B cell (primary cell): ENCODE measurements around the gene WDR31. TPM values are rescaled to one million over a fixed set of nuclear protein-coding genes. Genes with fewer than 3 reads are reported as not detected.

ENCODE experiments used
- ATAC-seq: fragments of 200-7000 bp; cut with Tn5 transposase; one replicate; pipeline ENCODE4 v1.10.0; 2021; ENCODE audit warnings: low read depth, mild to moderate bottlenecking, moderate number of reproducible peaks, moderate library complexity
- CTCF ChIA-PET: fragments of 350-600 bp; sonication (Branson Sonifier 250); formaldehyde crosslinking; loops from one replicate; lab custom pipeline; 2021; ENCODE audit warnings: antibody characterized with exemption, inconsistent platforms; lab: Charles Lee
- POLR2A ChIA-PET: fragments of 350-600 bp; sonication (Branson Sonifier 250); formaldehyde crosslinking; loops from one replicate; lab custom pipeline; 2021; ENCODE audit warnings: antibody characterized with exemption; lab: Charles Lee
- DNase-seq: peaks from one replicate; pipeline ENCODE4 v3.0.0; 2013
- H2AFZ ChIP-seq: 2 replicates; pipeline ENCODE4 v1.6.1; 2012; ENCODE audit warnings: mild to moderate bottlenecking, low read depth, low read length; ENCODE audit not compliant: insufficient read depth, poor library complexity, severe bottlenecking
- H3K27ac ChIP-seq, 2 donors: 1 replicate in 1 of 2; 2 replicates in 1 of 2; pipeline ENCODE4 v1.5.1; 2012 to 2013; ENCODE audit warnings: low read length in 2 of 2, mild to moderate bottlenecking in 2 of 2, moderate library complexity in 1 of 2
- H3K27me3 ChIP-seq, 4 experiments: fragments of 200-600 bp in 1 of 4; sonication (generic) in 1 of 4; replicated peaks in 1 of 4; 1 replicate in 2 of 4; 2 replicates in 2 of 4; pipeline versions ENCODE4 v1.6.1 to v1.7.0; 2013 to 2016; ENCODE audit warnings: low read length in 3 of 4, mild to moderate bottlenecking in 2 of 4, mixed read lengths in 1 of 4, moderate library complexity in 1 of 4; ENCODE audit not compliant: insufficient read depth in 4 of 4, control insufficient read depth in 3 of 4; ENCODE audit errors: control extremely low read depth in 1 of 4
- H3K36me3 ChIP-seq, 2 experiments: replicated peaks in 1 of 2; 1 replicate in 1 of 2; 2 replicates in 1 of 2; pipeline versions ENCODE4 v1.6.1 to v1.7.1; 2013; ENCODE audit warnings: low read length in 1 of 2; ENCODE audit not compliant: insufficient read depth in 2 of 2, control insufficient read depth in 1 of 2; ENCODE audit errors: control extremely low read depth in 1 of 2, extremely low read depth in 1 of 2
- H3K4me1 ChIP-seq, 2 donors: fragments of 200-600 bp in 1 of 2; sonication (generic) in 1 of 2; 1 replicate in 1 of 2; 2 replicates in 1 of 2; pipeline versions ENCODE4 v1.5.1 to v1.6.1; 2013 to 2017; ENCODE audit warnings: low read length in 2 of 2; ENCODE audit not compliant: control insufficient read depth in 2 of 2, insufficient read depth in 2 of 2
- H3K4me2 ChIP-seq: replicated peaks from 2 replicates; pipeline ENCODE3; 2012; ENCODE audit warnings: mild to moderate bottlenecking, low read depth, low read length; ENCODE audit not compliant: poor library complexity, severe bottlenecking
- H3K4me3 ChIP-seq, 5 experiments: fragments of 200-600 bp in 1 of 5; sonication (generic) in 1 of 5; 1 replicate in 3 of 5; 2 replicates in 2 of 5; pipeline versions ENCODE4 v1.5.1 to v1.7.0; 2011 to 2016; ENCODE audit warnings: low read length in 4 of 5, mild to moderate bottlenecking in 4 of 5, low read depth in 2 of 5, control low read depth in 1 of 5, moderate library complexity in 1 of 5; ENCODE audit not compliant: insufficient read depth in 1 of 5; ENCODE audit errors: control extremely low read depth in 1 of 5, extremely low read depth in 1 of 5
- H3K79me2 ChIP-seq: fragments of 200-600 bp; sonication (generic); one replicate; pipeline ENCODE4 v1.6.0; 2016; ENCODE audit warnings: low read length; ENCODE audit not compliant: control insufficient read depth, insufficient read depth
- H3K9ac ChIP-seq: fragments of 200-600 bp; sonication (generic); 2 replicates; pipeline ENCODE4 v1.6.1; 2017; ENCODE audit warnings: mild to moderate bottlenecking, low read length, moderate library complexity
- H3K9me3 ChIP-seq, 3 donors: one replicate each; pipeline versions ENCODE4 v1.6.1 to v1.7.1; 2013; ENCODE audit warnings: low read length in 2 of 3; ENCODE audit not compliant: control insufficient read depth in 2 of 3, insufficient read depth in 1 of 3; ENCODE audit errors: control extremely low read depth in 1 of 3
- H4K20me1 ChIP-seq: 2 replicates; pipeline ENCODE4 v1.6.0; 2012; ENCODE audit warnings: mild to moderate bottlenecking, low read length; ENCODE audit not compliant: insufficient read depth, control insufficient read depth, poor library complexity, severe bottlenecking
- H3K27ac Mint-ChIP-seq: one replicate; pipeline ENCODE4 v1.8.0; 2021; ENCODE audit warnings: mixed read lengths
- H3K27me3 Mint-ChIP-seq: one replicate; pipeline ENCODE4 v1.8.0; 2021; ENCODE audit warnings: mixed read lengths
- H3K4me1 Mint-ChIP-seq: one replicate; pipeline ENCODE4 v1.8.0; 2021; ENCODE audit warnings: mixed read lengths
- H3K4me3 Mint-ChIP-seq: one replicate; pipeline ENCODE4 v1.8.0; 2021; ENCODE audit warnings: mixed read lengths
- H3K9me3 Mint-ChIP-seq: one replicate; pipeline ENCODE4 v1.8.0; 2022; ENCODE audit warnings: mixed read lengths; ENCODE audit not compliant: insufficient read depth
- EZH2 ChIP-seq: IDR thresholded peaks from 2 replicates; pipeline ENCODE4 v1.6.1; 2012; ENCODE audit warnings: borderline replicate concordance, low read depth, mild to moderate bottlenecking, moderate library complexity, low read length; ENCODE audit not compliant: insufficient read depth, poor library complexity, severe bottlenecking
- WGBS: methylation state at CpG from one replicate; pipeline ENCODE4 v1.1.5; 2013; ENCODE audit warnings: missing lambda C conversion rate; ENCODE audit not compliant: insufficient coverage; 5-methylcytosine and 5-hydroxymethylcytosine counted together
- intact Hi-C: fragments of 100-400 bp; cut with micrococcal nuclease; formaldehyde crosslinking; loops from one replicate; pipeline ENCODE4 v1.10.0; 2022
- polyA plus RNA-seq: library from polyadenylated mRNA; depleted of rRNA; stranded (reverse); fragments of >200 nt; gene quantifications from 2 replicates; pipeline ENCODE4 v1.2.3, GENCODE V29; 2012
- total RNA-seq, 2 donors: library from RNA; stranded (reverse); fragments of 120-200 nt in 1 of 2; gene quantifications; 1 replicate in 1 of 2; 2 replicates in 1 of 2; pipeline versions ENCODE4 v1.2.3 to v1.2.4, GENCODE V29; 2013 to 2022
- TF ChIP-seq, protein P1 (sequence below): fragments of 200-600 bp; IDR thresholded peaks from one replicate; pipeline ENCODE4 v1.8.0; 2022; ENCODE audit warnings: antibody characterized with exemption, mild to moderate bottlenecking

WDR31 gene
- total and polyA plus RNA-seq, 2 donors (not counting 1 experiment from before 2014, with no cell fraction given) = 0.36 to 0.62 TPM

DNA sequence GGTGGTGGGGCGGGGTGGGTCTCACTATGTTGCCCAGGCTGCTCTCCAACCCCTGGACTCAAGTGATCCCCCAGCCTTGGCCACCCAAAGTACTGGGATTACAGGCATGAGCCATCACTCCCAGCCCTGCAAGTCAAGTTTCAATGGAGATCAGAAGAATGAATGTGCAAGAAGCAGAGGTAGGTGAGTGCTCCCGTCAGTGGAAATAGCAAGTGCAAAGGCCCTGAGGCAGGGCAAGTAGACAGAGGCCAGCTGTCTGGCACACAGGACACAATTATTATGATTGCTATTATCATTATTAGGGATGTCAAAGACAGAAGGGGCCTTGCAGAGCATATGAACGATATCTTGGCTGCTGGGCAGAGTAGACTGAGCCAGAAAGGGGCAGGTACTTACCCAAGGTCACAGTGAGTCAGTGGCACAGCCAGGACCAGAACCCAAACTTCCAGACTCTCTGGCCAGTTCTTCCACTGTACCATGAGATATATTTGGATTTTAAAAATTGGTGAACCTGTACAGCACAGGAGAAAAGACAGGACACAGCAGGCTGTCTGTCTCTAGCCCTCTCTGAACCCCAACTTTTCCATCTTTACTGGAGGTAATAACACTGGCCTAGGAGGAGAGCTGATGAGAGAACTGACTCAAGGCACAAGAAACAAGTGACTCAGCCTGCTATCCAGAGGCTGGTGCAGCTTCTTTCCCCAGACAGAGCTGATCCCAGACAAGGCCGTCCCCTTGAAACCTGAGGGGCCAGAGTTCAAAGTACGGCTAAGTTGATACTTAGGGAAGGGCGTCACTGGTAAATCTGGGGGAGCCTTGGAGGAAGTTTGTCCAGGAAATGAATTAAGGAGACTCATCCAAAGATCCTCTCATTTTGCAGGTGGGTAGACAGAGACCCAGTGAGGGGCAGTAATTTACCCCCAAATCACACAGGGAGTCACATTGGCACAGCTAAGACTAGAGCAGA lies 35.3 kb upstream of the WDR31 start:
- ChIA-PET POLR2A (interaction anchor here (0.7 to 2.0 kb wide), 5 partner anchors 26 to 154 kb away, joined by 3 to 11 read pairs (median 3); partner anchors contain the start of genes ALAD, BSPRY, C9orf43 and POLE3), CTCF (interaction anchor here (0.6 to 1.4 kb wide), 4 partner anchors 22 to 307 kb away, joined by 3 to 5 read pairs (median 4); no protein-coding TSS in a partner anchor)
- H3K27me3 ChIP-seq = no peaks in the 10 kb centered on the region
- no peaks in the 10 kb centered on the region for H3K9me3 Mint-ChIP-seq
- H3K4me3 ChIP-seq = peak overlapping the region in 3 of 5 experiments; percentile 30 to 97 (median 85)
- DNase-seq (no peak), ATAC-seq (no peak)
- no peaks in the 10 kb centered on the region for H4K20me1 ChIP-seq
- H3K27ac ChIP-seq = no peak overlapping the region
- intact Hi-C loops = loop anchor here (1.0 kb wide), 3 partner anchors 26 to 35 kb away; partner anchors contain the start of genes ALAD, C9orf43, POLE3 and WDR31
- H3K4me1 ChIP-seq = peaks cover 4 to 14% of the 10 kb centered on the region in 2 donors
- peak overlapping the region; percentile 84 for H3K9ac ChIP-seq
- peak overlapping the region; percentile 19 for H2AFZ ChIP-seq
- peak overlapping the region; percentile 100 for H3K4me2 ChIP-seq
- H3K79me2 ChIP-seq = peaks cover 5% of the 10 kb centered on the region
- 100% methylated on average over 3 of the region's 6 CpGs for WGBS
- H3K4me3 Mint-ChIP-seq = peak overlapping the region; percentile 84
- H3K27me3 Mint-ChIP-seq = no peaks in the 10 kb centered on the region
- H3K36me3 ChIP-seq = peaks cover 0 to 25% of the 10 kb centered on the region in 2 experiments
- H3K27ac Mint-ChIP-seq = peak overlapping the region; percentile 67
- no peaks in the 10 kb centered on the region for H3K9me3 ChIP-seq
- TF ChIP-seq, protein P1, sequence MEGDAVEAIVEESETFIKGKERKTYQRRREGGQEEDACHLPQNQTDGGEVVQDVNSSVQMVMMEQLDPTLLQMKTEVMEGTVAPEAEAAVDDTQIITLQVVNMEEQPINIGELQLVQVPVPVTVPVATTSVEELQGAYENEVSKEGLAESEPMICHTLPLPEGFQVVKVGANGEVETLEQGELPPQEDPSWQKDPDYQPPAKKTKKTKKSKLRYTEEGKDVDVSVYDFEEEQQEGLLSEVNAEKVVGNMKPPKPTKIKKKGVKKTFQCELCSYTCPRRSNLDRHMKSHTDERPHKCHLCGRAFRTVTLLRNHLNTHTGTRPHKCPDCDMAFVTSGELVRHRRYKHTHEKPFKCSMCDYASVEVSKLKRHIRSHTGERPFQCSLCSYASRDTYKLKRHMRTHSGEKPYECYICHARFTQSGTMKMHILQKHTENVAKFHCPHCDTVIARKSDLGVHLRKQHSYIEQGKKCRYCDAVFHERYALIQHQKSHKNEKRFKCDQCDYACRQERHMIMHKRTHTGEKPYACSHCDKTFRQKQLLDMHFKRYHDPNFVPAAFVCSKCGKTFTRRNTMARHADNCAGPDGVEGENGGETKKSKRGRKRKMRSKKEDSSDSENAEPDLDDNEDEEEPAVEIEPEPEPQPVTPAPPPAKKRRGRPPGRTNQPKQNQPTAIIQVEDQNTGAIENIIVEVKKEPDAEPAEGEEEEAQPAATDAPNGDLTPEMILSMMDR = no peak
- no peak for TF ChIP-seq EZH2
- peaks cover 16% of the 10 kb centered on the region for H3K4me1 Mint-ChIP-seq
